Astrocyte of the hippocampus (primary cell): ENCODE results near the gene HOMEZ.

Source experiments
- DNase-seq: peaks from one replicate; pipeline ENCODE4 v3.0.0; 2011; ENCODE audit warnings: low read depth, low spot score

The HOMEZ gene

DNA sequence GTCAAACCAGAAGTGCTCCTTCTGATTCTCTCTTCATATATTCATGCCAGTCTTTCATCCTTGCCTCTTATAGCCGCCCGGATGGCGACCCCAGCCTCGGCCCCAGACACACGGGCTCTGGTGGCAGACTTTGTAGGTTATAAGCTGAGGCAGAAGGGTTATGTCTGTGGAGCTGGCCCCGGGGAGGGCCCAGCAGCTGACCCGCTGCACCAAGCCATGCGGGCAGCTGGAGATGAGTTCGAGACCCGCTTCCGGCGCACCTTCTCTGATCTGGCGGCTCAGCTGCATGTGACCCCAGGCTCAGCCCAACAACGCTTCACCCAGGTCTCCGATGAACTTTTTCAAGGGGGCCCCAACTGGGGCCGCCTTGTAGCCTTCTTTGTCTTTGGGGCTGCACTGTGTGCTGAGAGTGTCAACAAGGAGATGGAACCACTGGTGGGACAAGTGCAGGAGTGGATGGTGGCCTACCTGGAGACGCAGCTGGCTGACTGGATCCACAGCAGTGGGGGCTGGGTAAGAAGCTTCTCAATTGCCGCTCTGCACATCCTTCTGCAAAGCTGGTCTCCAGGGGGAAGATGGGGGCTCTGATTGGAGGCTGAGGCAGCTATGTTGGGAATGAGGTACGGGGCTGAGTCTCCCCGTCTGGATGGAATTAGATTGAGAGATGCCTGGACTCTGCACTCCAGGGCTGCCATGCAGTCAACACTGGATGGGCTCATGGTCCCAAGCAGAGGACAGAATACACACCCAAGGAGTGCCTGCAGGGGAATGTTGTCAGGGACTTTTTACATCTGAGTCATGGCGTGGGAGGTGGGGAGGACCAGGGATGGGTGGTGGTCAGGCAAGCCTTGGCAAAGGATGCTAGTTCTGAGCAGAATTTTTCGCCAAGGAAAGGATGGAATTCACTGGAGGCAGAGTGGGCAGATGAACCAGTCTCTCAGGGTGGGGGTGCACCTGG is 22.0 kb upstream of the HOMEZ start:
- peak; percentile 38 for DNase-seq

DNA sequence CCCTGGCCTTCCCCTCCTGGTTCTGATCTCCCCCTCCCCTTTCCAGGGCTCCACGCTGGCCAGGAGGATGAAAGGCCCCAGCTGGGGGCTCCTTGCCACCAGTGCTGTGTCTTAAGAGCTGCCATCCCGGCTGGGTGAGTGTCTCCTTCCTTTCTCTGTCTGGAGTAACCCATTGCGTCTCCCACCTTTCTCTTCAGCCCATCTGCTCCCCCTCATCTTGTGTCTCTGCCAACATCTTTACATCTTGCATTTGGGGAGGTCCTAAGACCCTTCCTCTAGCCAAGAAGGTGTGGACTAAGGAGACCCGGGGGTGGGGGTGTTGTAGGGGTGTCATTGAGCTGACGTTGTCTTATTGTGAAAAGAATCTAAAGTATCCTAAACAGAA is 21.2 kb upstream of the HOMEZ start:
- DNase-seq = no peak

DNA sequence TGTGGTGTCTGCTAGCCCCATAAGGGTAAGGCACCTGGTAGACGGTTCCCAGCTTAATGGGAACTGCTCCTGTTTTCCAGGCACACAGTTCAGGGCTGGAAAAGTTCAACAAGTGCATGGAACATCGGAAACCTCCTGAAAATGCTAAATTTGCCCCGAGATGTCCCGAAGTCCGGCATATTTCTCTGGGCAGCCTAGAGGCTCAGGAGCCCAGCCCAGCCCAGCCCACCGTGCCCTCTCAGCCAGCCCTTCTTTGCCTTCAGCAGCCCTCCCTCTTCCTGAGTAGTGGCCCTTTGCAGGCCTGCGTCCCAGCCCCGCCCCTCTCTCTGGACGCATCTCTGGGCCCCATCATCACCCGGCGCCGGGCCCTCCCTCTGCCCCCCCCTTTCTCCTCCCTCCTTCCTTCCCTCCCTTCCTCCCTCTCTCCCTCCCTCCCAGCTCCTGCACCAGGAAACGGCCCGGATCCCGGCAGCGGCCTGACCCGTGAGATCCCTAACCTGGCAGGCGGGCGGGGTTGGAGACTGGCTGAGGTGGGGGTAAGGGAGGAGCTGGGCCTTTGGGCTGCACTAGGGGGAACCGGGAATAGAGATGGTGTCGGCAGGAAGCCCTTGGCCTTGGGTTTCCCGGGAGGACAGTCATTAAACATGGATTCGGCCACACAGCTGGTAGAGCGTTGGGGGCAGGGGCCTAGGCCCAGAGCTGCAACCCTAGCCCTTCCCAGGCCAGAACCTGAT is 20.6 kb upstream of the HOMEZ start, which contains the start of gene BCL2L2:
BCL2L2 (plus strand) TSS at position 422 of the 734 bp plus-strand sequence. CDS start 935 bp downstream, outside the sequence.
- DNase-seq = peak; percentile 96

DNA sequence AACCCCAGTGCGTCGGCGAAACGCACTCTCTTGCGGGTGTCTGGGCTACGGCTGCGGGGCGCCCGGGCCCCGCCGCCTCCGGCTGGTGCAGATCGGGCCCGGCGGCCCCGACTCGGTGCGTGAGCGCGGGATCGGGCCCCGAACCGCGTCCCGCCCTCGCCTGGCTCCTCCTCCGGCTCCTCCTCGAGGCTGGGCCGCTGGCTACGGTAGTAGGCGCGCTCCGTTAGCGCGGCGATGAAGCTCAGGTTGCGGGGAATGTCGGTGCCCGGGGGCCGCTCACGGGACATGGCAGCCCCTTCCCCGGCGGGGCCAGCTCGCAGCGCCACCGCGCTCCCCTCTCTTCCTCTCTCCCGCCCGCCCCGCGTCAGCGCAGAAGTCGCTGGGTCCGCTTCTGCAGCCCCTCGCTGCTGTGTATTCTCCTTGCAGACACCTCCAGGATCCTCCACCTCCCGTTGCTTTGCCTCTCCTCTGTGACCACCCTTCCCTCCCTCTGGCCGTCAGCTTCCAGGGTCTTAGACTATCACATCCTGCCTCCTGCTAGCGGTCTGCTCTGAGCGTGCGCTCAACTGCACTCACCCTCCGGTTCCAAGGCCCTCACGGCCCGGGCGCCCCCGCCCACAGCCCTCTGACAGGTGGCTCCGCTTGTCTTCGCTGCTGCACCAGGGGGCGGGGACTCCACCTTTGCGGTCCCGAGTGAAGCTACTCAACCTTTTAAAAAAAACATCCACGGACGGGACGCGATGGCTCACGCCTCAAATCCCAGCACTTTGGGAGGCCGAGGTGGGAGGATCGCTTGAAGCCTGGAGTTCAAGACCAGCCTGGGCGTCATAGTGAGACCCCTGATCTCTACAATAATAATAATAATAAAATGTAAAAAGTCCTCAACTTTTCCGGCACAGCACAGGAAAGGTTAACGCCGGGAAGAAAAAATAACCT is 16.6 kb upstream of the HOMEZ start, which contains the start of gene PPP1R3E:
PPP1R3E (minus strand) TSS at position 570 of the 936 bp plus-strand sequence; CDS start at position 287, 283 bp downstream.
- peak; percentile 74 for DNase-seq

DNA sequence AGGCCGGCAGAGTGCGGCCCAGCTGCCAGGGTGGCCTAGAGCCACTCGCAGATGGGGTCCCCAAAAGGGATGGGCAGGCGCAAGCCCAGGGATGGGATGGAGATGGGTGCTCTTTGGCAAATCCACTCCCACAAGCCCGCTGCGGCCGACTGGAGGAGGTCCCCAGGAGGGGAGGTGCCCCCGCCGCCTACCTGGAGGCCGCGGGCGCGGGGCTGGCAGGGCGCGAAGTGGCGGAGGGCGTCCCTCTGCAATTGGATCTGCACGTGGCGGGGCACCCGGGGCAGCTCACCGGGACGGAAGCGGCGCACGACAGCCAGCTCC is 16.0 kb upstream of the HOMEZ start:
- no peak for DNase-seq

DNA sequence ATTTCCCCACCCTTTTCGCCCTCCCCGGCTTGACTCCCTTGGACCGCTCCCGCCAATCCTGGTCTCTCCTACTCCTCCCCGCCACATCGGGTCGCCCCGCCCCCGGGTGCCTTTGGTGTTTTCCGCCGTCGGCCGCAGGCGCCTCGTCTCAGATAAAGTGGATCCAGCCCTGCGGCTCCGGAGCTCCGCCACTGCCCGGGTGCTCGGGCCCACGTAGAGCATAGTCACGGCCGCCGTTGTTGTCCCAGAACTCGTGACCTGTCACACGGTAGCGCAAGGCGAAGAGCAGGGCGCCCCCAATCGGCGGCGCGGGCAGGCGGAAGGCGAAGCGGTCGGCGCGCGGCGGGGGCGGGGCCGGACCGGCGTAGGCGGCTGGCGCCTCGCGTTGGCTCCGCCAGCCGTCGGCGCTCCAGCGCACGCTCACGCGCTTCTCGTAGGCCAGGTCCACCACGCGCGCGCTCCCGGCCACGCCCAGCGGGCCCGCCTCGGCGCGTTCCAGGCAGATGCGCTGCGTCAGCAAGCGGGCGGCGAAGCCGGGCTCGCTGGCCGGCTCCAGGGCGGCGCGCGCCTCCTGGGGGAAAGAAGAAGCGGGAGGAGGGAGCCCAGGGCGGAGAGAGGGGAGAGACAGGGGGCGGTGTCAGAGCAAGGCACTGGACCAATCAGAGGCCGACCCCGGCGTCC is 15.5 kb upstream of the HOMEZ start:
- DNase-seq = peak; percentile 100

DNA sequence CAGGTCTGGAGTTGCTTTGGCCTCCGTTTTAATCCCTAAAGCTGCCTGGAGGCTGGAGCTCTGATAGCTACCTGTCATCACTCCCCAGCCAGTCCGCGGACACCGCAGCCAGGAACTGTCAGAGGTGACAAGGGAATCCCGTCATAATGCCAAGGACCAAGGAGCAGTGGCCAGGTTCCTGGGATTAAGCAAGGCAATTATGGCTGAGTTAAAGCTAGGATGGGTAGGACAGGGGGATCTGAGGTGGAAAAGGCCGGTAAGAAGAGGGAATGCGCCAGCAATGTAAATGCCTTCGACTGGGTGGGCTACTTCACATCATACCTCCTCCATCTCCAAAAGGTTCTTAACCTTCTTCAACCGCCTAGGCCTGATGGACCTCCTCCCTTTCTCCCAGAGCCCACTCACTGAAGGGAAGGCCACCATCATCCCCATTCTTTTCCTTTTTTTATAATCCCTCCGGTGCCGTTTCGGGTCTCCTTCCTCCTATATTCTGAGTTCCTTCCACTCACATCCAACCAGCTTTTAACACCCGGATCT is 14.8 kb upstream of the HOMEZ start:
- peak; percentile 51 for DNase-seq

DNA sequence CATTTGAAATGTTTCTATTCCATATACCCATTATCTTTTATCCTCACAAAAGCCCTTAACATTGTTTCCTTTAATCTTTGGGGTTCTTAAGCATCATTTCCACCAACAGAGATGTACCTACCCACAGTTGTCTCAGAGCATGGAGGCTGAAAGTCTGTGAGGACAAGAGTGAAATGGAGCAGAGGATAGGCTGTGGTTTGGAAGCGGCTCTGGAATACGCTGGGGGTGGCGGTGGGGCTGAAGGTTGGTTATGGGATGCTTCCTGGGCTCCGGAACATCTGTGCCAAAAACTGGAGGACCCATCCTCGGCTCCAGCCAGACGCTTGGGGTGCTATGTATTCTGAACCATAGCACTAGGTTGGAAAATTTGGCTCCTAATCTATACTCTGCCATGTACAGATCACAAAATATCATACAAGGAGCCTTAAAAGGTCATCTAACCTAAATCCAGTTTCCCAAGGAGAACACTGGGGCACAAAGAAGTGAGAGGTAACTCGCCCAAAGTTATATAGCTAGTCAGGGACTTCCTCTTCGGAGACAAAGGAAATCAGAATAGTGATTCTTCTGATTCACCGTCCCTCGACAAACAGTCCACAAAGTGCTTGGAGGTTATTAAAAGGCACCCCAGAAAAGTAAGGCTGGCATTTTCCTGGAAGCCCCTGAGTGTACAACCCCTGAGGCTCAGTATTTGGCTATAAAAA is 14.2 kb upstream of the HOMEZ start:
- no peak for DNase-seq

DNA sequence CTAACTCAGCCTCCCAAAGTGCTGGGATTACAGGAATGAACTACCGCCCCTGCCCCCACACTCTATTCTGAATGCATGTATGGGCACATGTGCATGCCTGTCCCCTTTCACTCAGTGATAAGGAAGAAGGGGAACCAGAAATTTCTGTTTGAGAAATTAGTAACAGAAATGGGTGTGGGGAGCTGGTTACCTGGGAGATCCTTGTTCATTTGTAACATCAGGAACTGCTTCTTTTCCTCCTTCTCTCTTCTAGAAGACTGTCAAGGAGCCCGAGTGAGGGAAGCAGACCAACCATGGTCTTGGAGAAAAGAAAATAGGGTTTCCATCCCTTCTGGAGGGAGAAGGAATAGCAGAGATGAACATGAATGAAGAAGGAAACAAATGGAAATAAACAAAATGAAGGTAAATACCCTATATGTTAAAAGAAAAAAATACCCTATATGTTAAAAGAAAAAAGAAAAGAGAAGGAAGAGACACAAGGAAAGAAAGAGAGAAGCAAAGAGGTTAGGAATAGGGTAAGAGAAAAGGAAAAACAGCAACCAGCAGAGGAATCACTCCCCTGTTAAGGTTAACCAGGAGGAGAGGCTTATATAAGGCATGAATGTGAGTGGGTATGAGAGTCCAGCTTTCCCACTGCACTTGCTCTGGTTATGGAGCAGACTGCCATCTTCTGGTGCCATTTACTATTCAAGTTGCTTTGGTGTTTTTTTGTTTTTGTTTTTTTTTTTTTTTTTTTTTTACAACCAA is 13.5 kb upstream of the HOMEZ start:
- peak; percentile 63 for DNase-seq

DNA sequence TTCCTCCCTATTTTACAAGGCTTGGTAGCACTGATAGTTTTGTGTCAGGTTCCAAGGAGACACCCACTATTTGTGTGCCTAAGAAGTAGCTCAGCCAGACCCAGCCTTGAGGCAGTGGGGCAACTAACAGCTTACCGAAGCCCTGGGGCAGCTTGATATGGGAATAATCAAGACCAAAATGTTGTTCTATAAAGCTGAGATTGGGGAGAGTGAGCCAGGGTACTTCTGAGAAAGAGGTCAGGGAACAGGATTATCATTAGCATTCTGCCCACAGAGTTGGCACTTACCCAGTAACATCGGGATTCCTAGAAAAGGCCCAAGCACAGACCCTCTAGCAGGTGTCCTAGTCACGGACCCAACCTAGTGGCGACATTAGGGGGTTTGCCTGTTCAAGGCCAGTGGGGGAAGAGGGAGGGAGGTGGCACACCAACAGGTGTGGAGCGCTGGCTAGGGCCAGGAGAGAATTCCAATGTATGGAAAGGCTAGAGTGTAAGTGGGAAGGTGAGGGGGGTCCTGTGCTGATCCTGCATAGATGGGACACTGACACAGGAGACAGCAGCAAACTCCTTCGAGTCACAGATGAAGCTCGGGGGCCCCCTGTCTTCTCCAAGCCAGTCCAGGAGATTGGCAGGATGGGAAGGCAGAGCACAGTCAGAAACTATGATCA is 11.8 kb upstream of the HOMEZ start:
- peak; percentile 15 for DNase-seq

DNA sequence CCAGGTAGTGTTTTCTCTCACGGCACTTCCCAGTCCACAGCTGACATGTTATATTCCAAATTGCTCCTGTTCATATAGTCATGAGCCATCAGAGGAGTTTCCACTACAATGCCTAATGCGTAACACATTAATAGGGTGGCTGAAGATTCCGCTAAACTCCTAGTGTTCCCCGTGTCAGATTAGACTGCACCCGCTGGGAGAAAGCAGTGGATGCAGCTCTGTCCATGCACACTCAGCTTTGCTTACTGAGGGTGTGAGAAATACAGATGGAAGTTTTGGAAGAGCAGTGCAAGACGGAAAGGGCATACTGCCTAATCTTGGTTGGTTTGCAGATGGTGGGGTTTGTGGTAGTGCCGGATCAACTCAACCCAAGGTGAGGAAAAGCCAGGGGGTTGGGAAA is 11.2 kb upstream of the HOMEZ start:
- no peak for DNase-seq

DNA sequence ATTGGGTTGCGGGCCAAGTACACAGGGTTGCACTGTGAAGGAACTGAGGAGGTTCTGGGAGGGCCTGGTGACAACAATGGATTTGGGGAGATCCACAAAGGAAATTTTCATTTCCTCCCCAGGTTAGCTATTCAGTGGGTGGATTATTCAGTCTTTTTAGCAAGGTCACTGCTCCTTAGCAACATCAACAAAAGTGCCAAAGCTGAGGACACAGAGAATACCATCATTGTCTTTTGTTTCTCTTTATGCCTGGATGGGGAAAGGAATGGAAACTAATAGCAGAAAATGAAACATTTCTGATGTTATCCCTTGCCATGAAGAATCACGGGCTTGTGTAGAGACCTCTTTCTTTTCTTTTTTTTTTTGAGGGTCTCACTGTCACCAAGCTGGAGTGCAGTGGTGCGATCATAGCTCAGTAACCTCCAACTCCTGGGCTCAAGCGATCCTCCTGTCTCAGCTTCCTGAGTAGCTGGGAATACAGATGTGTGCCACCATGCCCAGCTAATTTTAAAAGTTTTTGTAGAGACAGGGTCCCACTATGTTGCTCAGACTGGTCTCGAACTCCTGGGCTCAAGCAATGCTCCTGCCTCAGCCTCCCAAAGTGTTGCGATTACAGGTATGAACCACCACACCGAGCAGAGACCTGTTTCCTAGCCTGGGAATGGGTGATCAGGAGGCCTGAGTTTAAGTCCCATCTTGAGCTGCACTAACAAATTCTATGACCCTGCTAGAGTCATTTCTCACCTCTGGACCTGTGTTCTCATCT is 10.3 kb upstream of the HOMEZ start:
- no peak for DNase-seq

DNA sequence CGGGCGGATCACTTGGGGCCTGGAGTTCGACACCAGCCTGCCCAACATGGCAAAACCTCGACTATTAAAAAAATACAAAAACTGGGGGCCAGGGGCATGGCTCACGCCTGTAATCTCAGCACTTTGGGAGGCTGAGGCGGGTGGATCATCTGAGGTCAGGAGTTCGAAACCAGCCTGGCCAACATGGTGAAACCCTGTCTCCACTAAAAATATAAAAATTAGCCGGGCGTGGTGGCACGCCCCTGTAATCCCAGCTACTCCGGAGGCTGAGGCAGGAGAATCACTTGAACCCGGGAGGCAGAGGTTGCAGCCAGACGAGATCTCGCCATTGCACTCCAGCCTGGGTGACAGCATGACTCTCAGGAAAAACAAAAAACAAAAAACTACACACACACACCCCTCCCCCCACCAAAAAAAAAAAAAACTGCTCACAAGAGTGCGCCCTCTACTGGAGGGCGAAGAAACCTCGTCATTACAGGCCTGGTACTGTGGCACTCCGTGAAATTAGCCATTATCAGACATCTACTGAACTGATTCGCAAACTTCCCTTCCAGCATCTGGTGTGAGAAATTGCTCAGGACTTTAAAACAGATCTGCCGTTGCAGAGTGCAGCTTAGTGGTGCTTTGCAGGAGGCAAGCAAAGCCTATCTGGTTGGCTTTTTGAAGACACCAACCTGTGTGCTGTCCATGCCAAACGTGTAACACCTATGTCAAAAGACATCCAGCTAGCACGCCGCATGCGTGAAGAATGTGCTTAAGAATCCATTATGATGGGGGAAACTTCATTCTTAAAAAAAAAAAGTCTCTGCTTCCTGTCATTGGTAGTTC is 9.0 kb upstream of the HOMEZ start:
- peak; percentile 70 for DNase-seq

DNA sequence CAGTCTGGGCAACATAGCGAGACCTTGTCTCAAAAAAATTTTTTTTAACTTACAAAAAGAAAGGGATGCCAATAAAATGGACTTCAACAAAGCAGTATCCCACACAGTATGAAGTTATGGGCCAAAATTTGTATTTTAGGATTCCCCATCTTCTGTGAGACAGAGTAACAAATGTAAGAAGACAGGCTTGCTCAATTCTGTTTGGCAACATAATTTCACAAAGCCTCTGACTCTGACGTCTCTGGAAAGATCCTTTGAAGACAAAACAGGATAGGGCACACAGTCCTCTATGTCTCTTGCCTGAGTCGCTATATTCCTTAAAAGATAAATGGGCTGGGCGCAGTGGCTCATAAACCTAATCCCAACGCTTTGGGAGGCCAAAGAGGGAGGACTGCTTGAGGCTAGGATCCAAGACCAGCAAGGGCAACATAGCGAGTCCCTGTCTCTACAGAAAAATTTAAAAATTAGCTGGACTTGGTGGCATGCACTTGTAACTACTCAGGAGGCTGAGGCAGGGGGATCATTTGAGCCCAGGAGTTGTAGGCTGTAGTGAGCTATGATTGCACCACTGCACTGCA is 1.1 kb upstream of the HOMEZ start:
- no peak for DNase-seq

DNA sequence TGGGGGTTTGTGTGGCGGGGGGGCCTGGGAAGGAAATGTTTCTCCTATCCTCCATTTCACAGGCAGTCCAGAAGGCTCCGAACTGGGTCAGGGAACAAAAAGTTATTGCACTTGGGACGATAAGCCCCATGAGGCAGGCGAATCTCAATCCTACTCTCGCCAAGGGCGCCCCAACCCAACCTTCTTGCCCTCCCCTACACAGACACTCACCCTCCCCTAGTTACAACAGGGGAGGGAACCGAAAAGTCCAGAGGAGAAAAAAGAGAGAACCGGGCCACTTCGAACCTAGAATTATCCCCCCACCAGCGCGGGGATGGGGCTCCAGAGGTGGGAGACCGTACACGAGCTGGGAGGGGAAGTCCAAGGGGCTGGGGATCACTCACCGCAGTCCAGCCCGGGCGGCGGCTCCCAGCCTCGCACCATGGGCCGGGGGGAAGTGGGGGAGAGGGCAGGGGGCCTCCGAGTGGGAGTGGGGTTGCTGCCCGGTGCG is 357 bp downstream of the HOMEZ start:
- no peak for DNase-seq

DNA sequence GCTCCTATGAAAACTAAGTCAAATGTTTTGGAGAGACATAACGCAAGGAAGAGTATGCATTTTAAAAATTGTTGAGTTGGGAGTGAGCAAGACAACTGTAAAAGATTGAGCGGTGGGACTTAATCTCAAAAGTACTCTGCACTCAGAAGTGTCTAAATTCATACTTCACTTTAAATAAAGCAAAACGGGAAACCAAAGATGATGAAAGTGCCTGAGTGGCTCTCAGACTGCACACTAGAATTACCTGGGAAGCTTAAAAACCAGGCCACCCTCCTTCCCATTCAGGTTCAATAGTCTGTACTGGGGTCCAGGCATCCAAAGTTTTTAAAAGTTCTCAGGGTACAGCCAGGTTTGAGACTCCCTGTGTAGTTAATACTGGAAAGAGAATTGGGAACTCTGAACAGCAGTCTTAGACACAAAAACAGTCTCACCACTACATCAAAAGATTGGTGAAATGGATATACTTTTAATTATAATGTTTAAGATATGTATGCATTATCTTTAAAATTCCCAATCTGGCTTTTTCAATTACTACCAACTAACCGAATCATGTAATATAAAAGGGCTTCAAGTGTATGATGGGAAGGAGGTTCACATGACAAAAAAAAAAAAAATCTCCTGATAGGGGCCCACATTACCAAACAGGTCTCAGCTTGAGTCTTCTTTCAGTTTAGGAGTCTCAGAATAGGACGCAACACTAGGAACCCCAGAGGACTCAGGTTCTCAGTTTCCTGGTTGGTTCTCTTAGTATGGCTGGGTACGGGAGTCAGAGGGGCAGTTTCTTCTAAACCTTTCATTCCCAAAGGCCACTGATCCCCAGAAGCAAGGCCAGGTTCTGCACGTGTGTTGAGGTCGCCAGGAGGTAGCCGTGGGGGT is 1.0 kb downstream of the HOMEZ start:
- peak; percentile 21 for DNase-seq
